ENCODE measurements around the gene TPRG1L.

The TPRG1L gene

DNA sequence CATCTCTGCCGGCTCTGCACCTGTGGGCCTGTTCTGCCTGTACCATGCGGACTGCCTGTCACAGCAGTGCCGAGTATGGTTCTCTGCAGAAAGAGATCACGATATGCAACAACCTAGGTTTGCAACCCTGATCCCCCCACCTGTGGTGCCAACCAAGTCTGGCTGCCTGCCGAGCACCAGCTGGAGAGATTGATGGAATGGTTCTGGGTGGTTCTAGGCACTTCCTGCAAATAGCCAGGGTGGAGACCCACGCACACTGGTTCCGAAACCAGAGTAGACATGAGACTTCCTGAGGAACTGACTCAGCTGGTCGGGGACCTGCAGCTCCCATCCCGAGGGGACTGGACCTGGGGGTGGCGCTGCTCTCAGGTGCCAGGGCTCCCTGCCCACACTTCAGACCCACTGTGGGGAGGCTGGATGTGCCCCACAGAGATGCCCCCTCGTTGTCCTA is 5.4 kb downstream of the TPRG1L start:
- no peak for DNase-seq

DNA sequence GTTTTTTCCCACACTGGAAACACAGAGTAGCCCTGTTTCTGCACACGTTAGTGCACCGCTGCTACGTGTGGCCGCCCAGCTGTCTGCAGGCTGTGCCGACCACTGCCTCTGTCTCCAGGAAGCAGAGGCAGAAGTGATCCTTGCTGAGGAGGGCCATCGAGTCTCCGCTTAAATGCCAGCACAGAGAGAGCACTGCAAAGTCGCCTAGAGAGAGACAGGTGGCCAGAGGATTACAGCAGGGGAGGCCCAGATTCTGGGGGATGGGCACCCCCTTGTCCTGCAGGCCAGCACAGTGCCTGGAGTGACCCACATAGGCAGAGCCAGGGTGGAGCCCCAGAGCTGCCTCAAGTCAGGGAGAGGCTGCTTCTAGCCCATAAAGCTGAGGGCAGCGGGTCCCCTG is 6.1 kb downstream of the TPRG1L start:
- DNase-seq: no peak

DNA sequence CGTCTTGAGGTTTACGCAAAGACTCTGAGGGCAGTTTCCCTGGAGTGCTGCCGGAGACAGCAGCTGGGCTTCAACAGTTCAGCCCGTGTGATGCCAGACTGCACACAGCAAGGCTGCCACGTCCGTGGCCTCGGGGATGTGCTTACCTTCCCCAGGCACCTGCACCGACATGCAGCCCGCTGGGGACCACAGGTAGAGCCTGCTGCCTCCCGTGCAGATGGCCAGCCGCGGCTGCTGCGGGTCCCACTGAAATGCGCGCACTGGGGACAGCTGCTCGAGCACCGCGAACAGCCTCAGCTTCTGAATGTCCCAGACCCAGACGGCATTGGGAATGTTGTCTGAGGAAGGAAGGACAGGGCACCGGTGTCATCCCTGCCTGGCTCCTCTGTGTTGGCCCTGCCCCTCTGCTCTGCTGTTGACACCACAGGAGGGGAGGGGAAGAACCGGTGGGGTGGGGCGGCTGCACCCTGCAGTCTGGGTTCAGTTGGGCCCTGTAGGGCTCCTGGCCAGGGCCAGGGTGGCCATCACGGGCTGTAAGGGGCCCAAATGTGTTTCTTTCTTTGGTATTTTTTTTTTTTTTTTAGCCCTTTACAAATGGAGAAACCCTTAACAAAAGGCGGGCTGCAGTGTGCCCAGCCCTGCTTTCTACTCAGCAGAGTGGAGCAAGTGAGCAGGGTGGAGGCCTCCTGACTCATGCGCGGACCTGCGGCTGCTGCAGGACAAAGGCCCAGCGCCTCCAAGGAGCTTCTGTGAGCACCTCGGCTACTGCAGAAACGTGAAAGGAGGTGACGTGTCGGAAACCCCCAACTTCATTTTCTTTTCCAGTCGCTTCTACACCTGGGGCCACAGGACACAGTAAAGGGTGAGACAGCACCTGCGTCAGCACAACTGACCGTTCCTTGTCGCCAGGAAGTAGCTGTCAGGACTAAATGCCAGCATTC is 6.8 kb downstream of the TPRG1L start:
- no peak for DNase-seq

DNA sequence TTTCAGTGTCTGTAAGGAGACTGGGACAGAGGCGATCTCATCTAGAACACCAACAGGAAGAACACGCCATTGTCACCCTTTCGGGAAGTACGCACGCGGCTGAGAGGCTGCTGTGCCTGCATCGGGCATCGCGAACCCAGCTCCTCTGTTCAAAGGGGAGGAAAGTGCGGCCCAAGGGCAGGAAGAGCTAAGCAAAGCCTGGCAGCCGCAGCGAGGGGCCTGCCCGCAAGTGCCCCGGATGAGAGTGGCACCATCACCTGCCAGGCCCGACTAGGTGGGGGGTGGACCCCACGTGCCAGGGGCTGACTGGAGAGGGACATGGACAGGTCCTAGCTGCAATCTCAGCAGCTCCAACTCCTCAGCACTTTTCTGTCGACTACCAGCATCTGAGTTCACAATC is 7.5 kb downstream of the TPRG1L start:
- no peak for DNase-seq

DNA sequence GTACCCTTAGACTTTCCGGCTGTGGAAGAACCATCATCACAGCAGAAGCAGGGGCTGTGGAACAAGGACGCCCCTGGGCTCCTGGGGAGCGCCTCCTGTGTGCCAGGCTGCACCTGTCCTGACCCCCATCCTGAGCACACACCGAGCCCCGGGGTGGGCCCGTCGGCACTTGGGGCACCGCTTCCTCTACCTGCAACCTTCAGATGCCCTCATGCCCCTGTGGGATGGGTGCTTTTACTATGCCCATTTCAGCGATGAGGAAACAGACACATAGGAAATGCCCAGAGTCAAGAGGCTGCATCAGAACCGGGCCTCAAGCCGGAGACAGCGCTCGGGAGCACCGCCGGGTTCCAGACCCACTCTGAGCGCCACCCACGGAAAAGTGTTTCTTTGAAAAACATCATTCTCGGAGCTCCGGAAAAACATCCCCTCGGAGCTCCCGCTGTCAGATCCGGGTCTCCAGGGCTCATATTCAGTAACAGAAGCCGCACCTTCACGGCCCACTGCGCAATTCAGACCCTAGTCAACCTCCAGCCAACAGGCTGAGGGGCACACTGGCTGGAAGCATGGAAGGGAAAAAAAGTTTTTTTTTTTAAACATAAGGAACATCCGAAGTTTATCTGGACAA is 8.0 kb downstream of the TPRG1L start:
- DNase-seq: no peak

DNA sequence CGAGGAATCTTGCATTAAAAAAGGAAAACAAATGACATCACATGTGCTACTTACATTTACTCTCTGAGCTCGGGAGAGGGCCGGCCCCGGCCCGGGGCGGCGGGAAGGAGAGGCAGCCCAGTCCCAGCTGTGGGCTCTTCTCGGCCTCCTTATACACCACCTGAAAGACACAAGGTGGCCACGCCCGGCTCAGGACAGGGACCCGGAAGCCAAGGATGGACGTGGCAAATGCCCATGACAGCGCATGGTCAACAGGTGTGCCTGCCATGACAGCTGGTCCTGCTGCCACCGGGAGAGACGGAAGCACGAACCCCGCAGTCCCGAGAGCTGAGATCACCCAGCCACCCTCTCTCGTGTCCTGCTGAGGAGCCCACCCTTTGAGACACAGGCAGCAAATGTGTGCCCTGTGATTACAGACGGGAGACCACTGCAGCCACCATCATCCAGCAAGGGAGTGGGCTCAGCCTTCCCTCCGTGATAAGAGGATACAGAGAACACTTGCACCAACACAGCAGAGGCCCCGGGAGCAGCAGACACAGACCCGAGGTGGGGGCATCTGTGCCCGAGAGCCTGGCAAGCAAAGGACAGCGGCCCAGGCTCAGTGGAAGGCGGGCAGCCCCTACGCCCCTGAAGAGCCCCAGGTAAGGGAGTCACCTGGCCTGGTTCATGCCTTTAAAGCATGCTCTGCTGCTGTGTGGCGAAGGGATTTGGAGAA is 8.7 kb downstream of the TPRG1L start:
- no peak for DNase-seq

DNA sequence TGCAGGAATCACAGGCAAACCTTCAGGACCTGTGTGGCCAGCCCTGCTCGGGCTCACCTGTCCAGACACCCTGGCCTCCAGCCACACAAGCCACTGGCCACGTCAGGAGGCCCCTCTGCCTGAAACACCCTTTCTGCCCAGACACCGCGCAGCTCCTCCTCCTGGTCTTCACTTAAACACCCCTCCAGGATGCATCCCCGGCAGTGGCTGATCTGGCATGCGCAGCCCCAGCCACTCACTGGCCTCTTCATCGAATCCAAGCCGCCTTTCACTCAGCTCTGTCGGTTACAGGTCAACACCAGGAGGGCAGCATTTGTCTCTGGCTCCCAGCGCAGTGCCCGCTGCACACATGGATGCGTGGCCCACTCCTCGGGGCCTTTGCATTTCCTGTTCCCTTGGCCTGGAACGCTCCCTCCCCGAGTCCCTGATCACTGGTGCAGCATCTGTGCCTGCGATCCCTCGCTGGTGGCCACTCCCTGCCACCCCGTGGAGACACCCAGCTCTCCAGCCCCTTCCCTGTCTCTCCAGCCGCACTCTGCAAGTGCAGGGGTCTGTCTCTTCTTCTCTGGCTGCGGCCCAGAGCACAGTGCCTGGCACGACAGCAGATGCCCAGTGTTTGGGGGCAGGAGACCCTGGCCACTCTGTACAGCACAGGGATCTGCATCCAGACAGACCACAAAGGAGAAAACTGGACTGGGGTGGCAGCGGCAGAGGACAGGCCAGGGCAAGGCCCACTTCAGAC is 9.4 kb downstream of the TPRG1L start:
- no peak for DNase-seq

DNA sequence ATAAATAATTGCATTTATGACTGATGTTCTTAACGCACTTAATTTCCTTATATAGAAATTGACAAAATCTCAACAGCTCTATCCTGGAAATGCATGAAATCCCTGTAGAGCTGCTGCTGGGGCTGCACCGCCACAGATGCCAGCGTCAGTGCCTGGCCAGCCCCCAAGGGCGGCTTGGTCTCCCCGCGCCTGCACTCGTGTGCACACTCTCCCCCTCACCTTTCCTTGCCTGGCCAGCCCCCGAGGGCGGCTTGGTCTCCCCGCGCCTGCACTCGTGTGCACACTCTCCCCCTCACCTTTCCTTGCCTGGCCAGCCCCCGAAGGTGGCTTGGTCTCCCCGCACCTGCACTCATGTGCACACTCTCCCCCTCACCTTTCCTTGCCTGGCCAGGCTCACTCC is 11.3 kb downstream of the TPRG1L start:
- no peak for DNase-seq

DNA sequence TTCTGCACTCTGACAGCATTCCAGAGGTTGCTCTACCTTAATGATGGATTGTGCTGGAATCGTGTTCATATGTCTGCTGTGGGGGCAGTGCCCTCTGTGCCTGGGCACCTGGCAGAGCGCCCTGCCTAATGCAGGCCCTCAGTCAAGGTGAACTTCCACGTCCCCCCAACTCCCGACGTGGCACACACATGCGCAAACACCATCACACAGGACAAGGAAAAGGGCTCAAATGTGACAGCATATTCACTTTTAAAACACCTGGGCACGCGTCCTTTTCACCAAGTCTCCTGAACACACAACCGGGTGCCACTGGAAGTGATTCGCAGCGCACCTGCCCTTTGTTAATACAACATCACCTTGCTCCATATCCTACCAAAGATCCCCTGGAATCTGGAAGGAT is 11.7 kb downstream of the TPRG1L start:
- no peak for DNase-seq

DNA sequence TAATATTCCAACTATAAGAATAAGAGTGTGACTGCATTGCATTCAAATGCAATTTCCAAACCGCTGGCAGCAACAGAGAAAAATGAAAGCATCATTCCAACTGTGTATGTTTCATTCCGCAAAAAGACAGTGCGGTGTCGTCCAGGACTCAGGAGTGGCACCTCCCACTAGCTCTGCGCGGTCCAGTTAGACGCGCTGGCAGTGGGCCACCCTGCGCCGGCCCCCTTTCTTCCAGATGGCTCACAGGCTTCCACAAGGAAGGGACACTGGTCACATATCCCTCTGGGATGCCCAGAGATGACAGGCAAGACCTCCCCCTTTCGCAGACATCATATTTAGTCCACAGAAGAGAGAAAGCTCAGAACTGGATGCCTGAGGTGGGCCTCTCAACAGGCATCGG is 13.2 kb downstream of the TPRG1L start:
- DNase-seq: no peak

DNA sequence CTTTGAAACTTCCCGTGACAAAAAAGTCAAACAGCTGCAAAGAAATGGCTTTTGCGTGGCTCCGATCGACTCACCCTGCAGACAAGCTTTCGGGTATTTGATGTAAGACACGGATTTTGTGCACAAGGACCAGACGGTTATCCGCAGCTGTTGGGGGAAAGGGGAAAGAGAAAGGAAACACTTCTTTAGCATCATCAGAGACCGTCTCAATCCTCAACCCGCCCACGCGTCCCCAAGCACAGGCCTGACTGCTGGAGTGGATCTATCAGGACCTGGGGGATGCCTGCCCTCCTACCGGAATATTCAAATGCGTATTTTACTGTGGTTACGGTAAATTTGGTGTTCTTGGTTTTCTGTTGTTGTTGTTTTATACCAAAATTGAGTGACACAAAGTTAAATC is 13.9 kb downstream of the TPRG1L start:
- DNase-seq: no peak

DNA sequence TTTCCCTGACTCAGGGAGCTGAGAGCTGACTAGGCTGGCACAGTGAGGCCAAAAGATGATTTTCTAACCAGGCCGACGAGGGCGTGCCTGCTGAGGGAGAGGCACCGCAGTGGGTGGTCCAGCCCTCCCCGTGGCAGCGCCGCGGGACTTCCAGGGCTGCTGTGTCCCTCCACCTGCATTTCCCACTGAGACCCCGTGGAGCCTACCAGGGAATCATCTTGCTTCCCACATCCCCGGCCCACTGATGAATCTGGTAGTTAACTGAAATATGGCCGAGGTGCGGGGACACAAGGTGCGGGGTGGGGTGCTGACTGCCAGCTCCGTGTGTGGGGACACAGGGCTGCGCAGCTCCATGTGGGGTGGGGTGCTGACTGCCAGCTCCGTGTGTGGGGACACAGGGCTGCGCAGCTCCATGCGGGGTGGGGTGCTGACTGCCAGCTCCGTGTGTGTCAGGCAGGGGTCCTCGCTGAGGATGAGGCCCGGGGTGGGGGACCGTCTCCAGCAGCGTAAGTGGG is 14.6 kb downstream of the TPRG1L start:
- no peak for DNase-seq

DNA sequence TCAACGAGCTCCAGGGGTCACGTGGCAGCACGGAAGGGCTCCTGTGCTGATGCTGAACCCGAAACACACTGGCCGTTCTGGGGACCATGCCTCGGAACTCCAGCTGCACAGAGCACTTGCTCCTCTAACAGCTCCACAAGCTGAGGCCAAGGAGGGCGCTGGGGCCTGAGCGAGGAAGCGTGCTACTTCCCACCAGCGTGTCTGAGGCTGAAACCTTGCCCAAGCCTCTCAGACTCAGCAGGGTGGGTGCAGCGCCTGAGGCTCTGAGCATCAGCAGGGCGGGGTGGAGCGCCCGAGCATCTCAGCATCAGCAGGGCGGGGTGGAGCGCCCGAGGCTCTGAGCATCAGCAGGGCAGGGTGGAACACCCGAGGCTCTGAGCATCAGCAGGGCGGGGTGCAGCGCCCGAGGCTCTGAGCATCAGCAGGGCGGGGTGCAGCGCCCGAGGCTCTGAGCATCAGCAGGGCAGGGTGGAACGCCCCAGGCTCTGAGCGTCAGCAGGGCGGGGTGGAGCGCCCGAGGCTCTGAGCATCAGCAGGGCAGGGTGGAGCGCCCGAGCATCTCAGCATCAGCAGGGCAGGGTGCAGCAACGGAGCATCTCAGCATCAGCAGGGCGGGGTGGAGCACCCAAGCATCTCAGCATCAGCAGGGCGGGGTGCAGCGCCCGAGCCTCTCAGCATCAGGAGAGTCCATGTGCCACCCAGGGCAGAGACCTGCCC is 15.5 kb downstream of the TPRG1L start:
- no peak for DNase-seq

DNA sequence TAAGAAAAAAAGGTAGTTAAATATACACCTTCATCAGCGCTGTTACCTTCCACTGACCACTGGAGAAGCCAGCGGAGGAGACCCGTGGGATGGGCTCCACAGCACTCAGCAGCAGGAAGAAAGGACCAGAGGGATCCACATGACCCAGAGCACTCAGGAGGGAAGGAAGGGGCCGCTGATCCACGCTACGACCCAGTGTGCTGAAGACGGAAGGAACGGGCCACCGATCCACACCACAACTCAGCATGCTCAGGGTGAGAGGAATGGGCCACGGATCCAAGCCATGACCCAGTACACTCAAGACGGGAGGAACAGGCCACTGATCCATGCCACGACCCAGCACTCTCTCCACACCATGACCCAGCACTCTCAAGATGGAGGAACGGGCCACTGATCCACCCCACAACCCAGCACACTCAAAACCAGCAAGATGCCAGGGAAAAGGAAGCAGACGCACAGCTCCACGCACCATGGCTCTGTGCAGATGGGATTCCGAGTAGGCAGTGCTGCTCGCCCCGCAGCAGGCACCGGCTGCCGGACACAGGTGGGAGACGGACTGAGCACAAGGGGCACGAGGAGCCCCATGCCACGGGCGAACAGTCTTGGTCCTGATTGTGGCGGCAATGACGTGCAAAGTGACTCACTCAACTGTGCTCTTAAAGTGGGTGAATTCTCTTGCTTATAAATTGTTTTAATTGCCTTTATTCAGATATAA is 16.4 kb downstream of the TPRG1L start:
- DNase-seq: no peak

DNA sequence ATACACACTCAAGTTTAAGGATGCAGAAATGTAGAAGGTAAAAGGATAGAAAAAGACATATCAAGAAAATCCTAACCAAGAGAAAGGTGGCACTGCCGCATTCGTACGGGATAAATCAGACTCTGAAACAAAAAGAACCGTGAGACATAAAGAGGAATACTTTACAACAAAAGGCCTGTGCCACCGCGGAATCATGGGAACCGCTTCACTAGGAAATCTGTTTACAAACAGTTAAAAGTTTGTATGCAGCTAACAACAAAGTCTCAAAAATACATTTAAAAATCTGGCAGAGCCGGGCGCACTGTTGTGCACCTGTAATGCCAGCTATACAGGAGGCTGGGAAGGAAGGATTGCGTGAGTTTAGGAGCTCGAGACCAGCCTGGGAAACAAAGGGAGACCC is 17.0 kb downstream of the TPRG1L start:
- no peak for DNase-seq

DNA sequence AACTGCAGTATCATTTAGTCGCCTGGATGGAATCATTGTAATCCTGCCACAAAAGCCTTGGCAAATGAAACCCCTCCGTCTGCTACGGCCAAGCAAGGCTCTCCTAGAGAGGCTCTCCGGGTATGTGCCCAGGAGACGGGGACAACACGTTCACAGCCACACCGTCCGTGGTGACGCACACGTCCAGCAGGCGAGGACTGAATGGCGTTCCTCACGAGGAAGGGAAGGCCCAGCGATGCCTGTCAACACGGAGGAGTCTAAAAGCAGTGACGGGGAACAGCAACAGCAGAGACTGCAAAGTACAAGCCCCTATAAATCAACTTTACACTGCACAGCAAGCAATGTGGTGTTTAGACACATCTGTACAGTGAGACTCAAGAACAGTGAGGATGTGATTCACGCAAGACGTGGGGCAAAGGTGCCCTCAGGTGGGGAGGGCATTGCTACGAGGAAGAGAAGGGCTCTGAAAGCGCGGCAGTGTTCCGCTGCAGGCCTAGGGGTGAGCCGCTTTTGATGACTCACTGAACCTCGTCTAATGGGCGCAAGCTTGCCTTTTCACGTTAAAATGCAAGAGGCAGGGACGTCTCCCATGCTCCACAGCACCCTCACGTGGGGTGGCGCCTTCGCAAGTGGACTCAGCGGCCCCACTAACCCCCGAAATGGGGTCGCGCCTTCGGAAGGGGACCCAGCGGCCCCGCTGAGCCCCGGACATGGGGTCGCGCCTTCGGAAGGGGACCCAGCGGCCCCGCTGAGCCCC is 18.3 kb downstream of the TPRG1L start:
- DNase-seq: no peak

DNA sequence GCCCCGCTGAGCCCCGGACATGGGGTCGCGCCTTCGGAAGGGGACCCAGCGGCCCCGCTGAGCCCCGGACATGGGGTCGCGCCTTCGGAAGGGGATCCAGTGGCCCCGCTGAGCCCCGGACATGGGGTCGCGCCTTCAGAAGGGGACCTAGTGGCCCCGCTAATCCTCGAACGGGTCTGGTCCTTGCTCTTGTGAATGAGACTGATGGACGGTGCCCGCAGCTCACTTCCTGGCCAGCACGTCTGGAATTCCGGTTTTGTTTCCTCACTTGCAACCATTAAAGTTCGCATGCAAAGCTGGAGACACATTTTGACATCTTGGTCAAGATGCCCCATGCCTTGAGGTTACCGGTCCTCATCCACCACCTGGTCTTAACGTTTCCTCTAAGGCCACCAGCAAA is 19.5 kb downstream of the TPRG1L start:
- DNase-seq: no peak

DNA sequence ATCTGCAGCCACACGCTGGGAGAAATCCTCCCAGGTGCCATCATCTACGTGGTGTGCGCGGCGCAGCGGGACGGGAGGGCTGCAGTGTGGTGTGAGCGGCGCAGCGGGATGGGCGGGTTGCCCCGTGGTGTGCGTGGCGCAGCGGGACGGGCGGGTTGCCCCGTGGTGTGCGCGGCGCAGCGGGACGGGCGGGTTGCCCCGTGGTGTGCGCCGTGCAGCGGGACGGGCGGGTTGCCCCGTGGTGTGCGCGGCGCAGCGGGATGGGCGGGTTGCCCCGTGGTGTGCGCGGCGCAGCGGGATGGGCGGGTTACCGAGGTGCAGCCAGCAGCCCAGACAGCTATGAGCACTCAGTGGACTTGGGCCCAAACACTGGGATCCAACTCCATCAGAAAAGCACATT is 20.4 kb downstream of the TPRG1L start:
- no peak for DNase-seq

DNA sequence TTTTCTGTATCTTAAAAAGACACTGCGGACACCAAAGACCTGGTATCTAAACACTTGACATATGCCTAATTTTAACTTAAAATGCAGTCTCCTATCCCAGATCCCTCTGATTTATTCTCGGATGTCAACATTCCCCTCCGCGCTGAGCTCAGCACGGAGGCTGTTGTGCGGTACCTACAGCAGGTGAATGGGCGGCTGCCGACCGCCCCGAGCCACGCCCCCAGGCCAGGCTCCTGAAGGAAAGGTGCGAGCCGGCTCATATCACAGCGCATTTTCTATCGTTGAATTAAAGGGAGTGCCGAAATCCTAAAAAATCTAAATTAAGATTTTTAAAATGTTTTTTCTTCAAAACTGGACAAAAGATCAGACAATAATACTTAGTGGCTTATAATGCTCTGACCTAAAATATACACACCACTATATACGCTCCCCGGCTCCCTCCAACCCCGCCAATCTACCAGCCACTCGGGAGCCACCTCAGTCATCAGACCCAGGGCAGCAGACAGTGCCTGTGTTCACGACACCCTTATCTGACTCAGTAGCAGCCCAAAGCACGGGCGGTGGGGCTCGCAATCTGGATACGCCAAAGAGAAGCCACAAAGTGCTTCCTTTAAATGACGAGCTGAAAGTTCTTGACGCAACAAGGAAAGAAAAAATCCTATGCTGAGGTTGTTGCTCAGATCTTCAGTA is 21.0 kb downstream of the TPRG1L start:
- no peak for DNase-seq

DNA sequence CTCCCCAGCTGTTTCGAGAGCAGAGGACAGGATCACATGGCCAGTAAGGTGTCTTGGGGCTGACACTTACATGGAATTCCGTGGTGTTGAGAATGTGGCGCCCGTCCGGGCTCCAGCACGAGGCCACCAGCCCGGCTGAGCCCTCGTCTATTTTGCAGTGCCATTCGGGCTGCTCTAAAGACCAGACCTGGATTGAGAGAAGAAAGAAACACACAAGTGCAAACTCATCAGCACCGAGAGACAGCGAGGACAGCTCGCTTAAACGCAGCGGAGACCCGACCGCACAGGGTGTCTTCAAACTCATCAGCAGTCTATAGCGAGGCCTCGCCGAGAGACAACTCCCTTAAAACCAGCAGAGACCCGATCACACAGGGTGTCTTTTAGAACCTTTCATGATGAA is 21.8 kb downstream of the TPRG1L start:
- DNase-seq: no peak
